Immature natural killer cell (primary cell): ENCODE results near the gene MAPK12. TPM values are rescaled to one million over a fixed set of nuclear protein-coding genes. Genes with fewer than 3 reads are reported as not detected.
"Not testable (repeated sequence)": the region's sequence is repeated elsewhere in the genome, so short reads cannot be mapped to it uniquely, and the experiment has no call there.

Experiments used
- DNase-seq, 3 donors: peaks; one replicate each; pipeline ENCODE4 v3.0.0; 2022; ENCODE audit warnings: mixed read lengths in 1 of 3
- H3K27ac Mint-ChIP-seq, 6 donors: one replicate each; pipeline ENCODE4 v1.8.0; 2020; ENCODE audit warnings: mixed read lengths in 6 of 6, mild to moderate bottlenecking in 5 of 6, inconsistent platforms in 4 of 6, moderate library complexity in 3 of 6
- H3K27me3 Mint-ChIP-seq, 3 donors: one replicate each; pipeline ENCODE4 v1.8.0; 2020 to 2021; ENCODE audit warnings: low read depth in 3 of 3, mild to moderate bottlenecking in 3 of 3, mixed read lengths in 3 of 3, moderate library complexity in 3 of 3, inconsistent platforms in 1 of 3
- H3K36me3 Mint-ChIP-seq, 3 donors: one replicate each; pipeline ENCODE4 v1.8.0; 2020; ENCODE audit warnings: mixed read lengths in 3 of 3, inconsistent platforms in 2 of 3, mild to moderate bottlenecking in 2 of 3
- H3K4me1 Mint-ChIP-seq, 2 donors: one replicate each; pipeline ENCODE4 v1.8.0; 2020; ENCODE audit warnings: inconsistent platforms in 2 of 2, mild to moderate bottlenecking in 2 of 2, mixed read lengths in 2 of 2, moderate library complexity in 1 of 2
- H3K4me3 Mint-ChIP-seq, 5 donors: one replicate each; pipeline ENCODE4 v1.8.0; 2020; ENCODE audit warnings: mild to moderate bottlenecking in 5 of 5, mixed read lengths in 5 of 5, inconsistent platforms in 3 of 5, moderate library complexity in 3 of 5
- H3K9me3 Mint-ChIP-seq, 6 donors: one replicate each; pipeline ENCODE4 v1.8.0; 2020; ENCODE audit warnings: mild to moderate bottlenecking in 6 of 6, mixed read lengths in 6 of 6, inconsistent platforms in 4 of 6, moderate library complexity in 3 of 6
- polyA plus RNA-seq, 3 donors: library from polyadenylated mRNA; unstranded; fragments of 300-500 nt; fragmentation: Illumina TruSeq; gene quantifications; one replicate each; pipeline ENCODE4 v1.2.3, GENCODE V29; 2021

The MAPK12 gene
- polyA plus RNA-seq, 3 donors from 2014 or later, result 0.13 to 0.31 TPM; not detected in 1

DNA sequence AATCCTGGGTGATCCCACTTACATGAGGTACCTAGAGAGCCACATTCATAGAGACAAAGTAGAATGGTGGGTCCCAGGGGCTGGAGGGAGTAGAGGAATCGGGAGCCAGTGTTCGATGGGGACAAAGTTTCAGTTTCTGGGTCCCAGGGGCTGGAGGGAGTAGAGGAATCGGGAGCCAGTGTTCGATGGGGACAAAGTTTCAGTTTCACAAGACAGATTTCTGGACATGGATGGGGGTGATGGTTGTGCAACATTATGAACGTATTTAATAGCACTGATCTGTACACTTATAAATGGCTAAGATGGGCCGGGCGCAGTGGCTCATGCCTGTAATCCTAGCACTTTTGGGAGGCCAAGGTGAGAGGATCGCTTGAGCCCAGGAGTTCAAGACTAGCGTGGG is 56.5 kb downstream of the MAPK12 start:
- Mint-ChIP-seq H3K27ac (peak overlapping the region in 4 of 6 donors; percentile 3 to 9 (median 4)), H3K4me1 (peaks cover 29 to 35% of the 10 kb centered on the region in 2 donors)
- H3K27me3 Mint-ChIP-seq, H3K4me3 Mint-ChIP-seq, DNase-seq, H3K9me3 Mint-ChIP-seq, H3K36me3 Mint-ChIP-seq: not testable (repeated sequence)

DNA sequence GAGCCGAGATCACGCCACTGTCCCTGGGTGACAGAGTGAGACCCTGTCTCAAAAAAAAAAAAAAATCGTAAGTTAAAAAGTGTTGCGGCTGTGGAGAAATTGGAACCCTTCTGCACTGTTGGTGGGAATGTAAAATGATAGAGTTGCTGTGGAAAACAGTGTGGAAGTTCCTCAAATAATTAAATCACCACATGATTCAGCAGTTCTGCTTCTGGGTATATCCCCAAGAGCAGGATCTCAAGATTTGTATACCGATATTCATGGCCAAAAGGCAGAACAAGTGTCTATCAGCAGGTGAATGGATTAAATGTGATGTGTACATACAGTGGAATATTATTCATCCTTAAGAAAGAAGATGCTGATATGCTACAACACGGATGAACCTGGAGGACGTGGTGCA is 56.9 kb downstream of the MAPK12 start:
- Mint-ChIP-seq H3K27ac (peak overlapping the region in 2 of 6 donors; percentile 3), H3K4me3 (no peak overlapping the region), H3K4me1 (peaks cover 26 to 31% of the 10 kb centered on the region in 2 donors)

GRCh38 chr22:50203288-50203687 is 58.2 kb downstream of the MAPK12 start:
- peak overlapping the region in 3 of 5 donors; percentile 27 to 51 (median 33) for H3K4me3 Mint-ChIP-seq
- peaks cover 0 to 8% (median 2%) of the 10 kb centered on the region in 3 donors for H3K27me3 Mint-ChIP-seq
- H3K36me3 Mint-ChIP-seq, result peaks cover 0 to 4% (median 3%) of the 10 kb centered on the region in 3 donors
- no peak for DNase-seq
- H3K4me1 Mint-ChIP-seq, result peaks cover 27 to 30% of the 10 kb centered on the region in 2 donors
- no peaks in the 10 kb centered on the region for H3K9me3 Mint-ChIP-seq
- H3K27ac Mint-ChIP-seq, result no peak overlapping the region

More for the DNA sequence above, 56.9 kb downstream of the MAPK12 start:
- no peaks in the 10 kb centered on the region for H3K9me3 Mint-ChIP-seq
- peaks cover 0 to 5% (median 2%) of the 10 kb centered on the region in 3 donors for H3K27me3 Mint-ChIP-seq
- no peak for DNase-seq
- H3K36me3 Mint-ChIP-seq, result peaks cover 0 to 4% (median 0%) of the 10 kb centered on the region in 3 donors

Other genes with a start within 250 kb of the MAPK12 start
- gene IL17REL, start 248.9 kb downstream of the MAPK12 start, polyA plus RNA-seq, result not detected
- gene TTLL8, start 203.4 kb downstream of the MAPK12 start, polyA plus RNA-seq, result not detected
- 100 to 1,000 TPM in 1 of 3 donors, 10 to 100 TPM in 2; 64.8 to 123 (median 71.7) TPM for gene MLC1, start 176.3 kb downstream of the MAPK12 start, polyA plus RNA-seq
- 1 to 10 TPM in 1 of 3 donors, not detected in 2; 1.4 TPM for gene MOV10L1, start 171.7 kb downstream of the MAPK12 start, polyA plus RNA-seq
- gene PANX2, start 91.0 kb downstream of the MAPK12 start, polyA plus RNA-seq, result under 1 TPM in 1 of 3 donors, not detected in 2; 0.07 TPM
- gene TRABD, start 75.8 kb downstream of the MAPK12 start, polyA plus RNA-seq, result 10 to 100 TPM; 33.2 to 63.5 (median 35.3) TPM
- gene SELENOO, start 60.7 kb downstream of the MAPK12 start, polyA plus RNA-seq, result 1 to 10 TPM; 2.6 to 5.7 (median 3.6) TPM
- 10 to 100 TPM in 2 of 3 donors, 1 to 10 TPM in 1; 5.2 to 18.0 (median 12.4) TPM for gene TUBGCP6, start 16.7 kb downstream of the MAPK12 start, polyA plus RNA-seq
- 10 to 100 TPM in 2 of 3 donors, 1 to 10 TPM in 1; 10.0 to 13.4 (median 11.2) TPM for gene HDAC10, start 10.4 kb downstream of the MAPK12 start, polyA plus RNA-seq
- gene MAPK11, start 8.7 kb upstream of the MAPK12 start, polyA plus RNA-seq, result under 1 TPM in 2 of 3 donors, not detected in 1; 0.12 to 0.22 TPM
- 1 to 10 TPM in 2 of 3 donors, not detected in 1; 1.1 to 1.6 TPM for gene PLXNB2, start 46.0 kb upstream of the MAPK12 start, polyA plus RNA-seq
- under 1 TPM in 2 of 3 donors, not detected in 1; 0.23 to 0.34 TPM for gene DENND6B, start 65.3 kb upstream of the MAPK12 start, polyA plus RNA-seq
- 10 to 100 TPM; 13.5 to 43.5 (median 19.6) TPM for gene PPP6R2, start 81.6 kb upstream of the MAPK12 start, polyA plus RNA-seq
- 10 to 100 TPM; 12.1 to 42.8 (median 14.2) TPM for gene SBF1, start 213.4 kb upstream of the MAPK12 start, polyA plus RNA-seq
- under 1 TPM in 1 of 3 donors, not detected in 2; 0.38 TPM for gene ADM2, start 219.9 kb upstream of the MAPK12 start, polyA plus RNA-seq
- gene MIOX, start 225.2 kb upstream of the MAPK12 start, polyA plus RNA-seq, result not detected
- gene LMF2, start 246.0 kb upstream of the MAPK12 start, polyA plus RNA-seq, result 10 to 100 TPM; 16.3 to 40.4 (median 20.1) TPM
- gene NCAPH2, start 246.5 kb upstream of the MAPK12 start, polyA plus RNA-seq, result 10 to 100 TPM; 41.8 to 46.7 (median 46.5) TPM